ENCODE results near the gene KANK2.

- TF ChIP-seq, protein P1, sequence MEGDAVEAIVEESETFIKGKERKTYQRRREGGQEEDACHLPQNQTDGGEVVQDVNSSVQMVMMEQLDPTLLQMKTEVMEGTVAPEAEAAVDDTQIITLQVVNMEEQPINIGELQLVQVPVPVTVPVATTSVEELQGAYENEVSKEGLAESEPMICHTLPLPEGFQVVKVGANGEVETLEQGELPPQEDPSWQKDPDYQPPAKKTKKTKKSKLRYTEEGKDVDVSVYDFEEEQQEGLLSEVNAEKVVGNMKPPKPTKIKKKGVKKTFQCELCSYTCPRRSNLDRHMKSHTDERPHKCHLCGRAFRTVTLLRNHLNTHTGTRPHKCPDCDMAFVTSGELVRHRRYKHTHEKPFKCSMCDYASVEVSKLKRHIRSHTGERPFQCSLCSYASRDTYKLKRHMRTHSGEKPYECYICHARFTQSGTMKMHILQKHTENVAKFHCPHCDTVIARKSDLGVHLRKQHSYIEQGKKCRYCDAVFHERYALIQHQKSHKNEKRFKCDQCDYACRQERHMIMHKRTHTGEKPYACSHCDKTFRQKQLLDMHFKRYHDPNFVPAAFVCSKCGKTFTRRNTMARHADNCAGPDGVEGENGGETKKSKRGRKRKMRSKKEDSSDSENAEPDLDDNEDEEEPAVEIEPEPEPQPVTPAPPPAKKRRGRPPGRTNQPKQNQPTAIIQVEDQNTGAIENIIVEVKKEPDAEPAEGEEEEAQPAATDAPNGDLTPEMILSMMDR (IDR thresholded peaks at IDR 0.05; ENCODE audit: low read depth, low read length): no peak
- TF ChIP-seq EZH2phosphoT487 (IDR thresholded peaks at IDR 0.05; ENCODE audit: low read depth): no peak
These were observed 23.8 kb upstream of the KANK2 start for GRCh38 chr19:11221082-11221598.

Measured in OCI-LY3 (cell line).